Skin epidermis (tissue), 12 donors: ENCODE measurements around the gene NUP210L.
"Not testable (repeated sequence)": the region's sequence is repeated elsewhere in the genome, so short reads cannot be mapped to it uniquely, and the experiment has no call there.

Source experiments
- H3K27ac ChIP-seq, 21 experiments: fragments of 200-600 bp; sonication (generic) in 11 of 21; one replicate each; pipeline ENCODE4 v1.5.0; 2020; ENCODE audit warnings: mild to moderate bottlenecking in 3 of 21, inconsistent platforms in 2 of 21, moderate library complexity in 2 of 21
- H3K4me3 ChIP-seq, 7 experiments: fragments of 200-600 bp; sonication (generic) in 2 of 7; one replicate each; pipeline ENCODE4 v1.5.0; 2020; ENCODE audit warnings: inconsistent platforms in 2 of 7, mild to moderate bottlenecking in 2 of 7, moderate library complexity in 1 of 7

The NUP210L gene

DNA sequence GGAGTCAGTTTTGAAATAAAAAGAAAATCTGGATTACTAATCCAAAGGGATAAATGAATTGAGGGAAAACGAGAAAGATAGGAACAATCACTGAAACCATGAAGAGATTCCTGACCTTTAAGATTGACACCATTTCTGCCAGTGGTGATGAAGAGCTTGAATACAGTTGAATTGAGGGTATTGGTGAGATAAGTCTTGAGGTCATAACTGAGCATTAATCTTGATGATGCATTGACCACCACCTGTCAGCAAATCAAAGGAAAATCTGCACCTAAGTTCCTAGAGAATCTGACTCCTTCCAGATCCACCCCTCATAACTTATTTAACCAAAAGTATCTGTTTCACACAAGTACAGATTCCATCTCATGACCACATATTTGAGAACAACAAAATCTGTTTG, 142.7 kb downstream of the NUP210L start:
- Histone ChIP-seq H3K4me3 (no peak overlapping the region), H3K27ac (no peak overlapping the region)

DNA sequence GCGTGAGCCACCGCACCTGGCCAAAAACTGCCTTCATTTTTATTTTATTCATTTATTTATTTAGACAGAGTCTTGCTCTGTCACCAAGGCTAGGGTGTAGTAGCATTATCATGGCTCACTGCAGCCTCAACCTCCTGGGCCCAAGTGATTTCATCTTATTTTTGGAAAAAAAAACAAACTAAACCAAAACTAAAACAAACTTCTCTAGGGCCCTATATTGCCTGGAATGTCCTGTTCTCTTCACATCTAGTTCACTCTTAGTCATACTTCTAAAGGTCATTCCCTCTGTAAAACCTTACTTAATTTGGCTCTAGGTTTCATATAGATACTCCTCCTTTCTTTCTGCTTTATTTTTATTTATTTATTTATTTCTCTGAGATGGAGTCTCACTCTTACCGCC, 148.7 kb downstream of the NUP210L start:
- Histone ChIP-seq H3K4me3 (no peak overlapping the region), H3K27ac (no peak overlapping the region)

DNA sequence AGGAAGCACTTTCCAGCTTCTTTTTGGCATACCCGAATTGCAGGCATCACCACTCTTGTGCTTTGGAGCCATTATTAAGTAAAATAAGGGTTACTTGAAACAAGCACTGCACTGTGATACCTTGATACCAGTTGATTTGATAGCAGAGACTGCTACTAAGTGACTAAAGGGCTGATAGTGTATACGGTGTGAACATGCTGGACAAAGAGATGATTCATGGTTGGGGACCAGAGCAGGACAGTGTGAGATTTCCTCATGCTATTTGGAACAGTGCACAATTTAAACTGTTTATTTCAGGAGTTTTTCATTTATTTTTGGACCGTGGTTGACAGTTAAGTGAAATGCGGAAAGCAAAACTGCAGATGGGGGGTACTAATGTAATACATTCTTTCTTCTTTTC, 154.5 kb downstream of the NUP210L start:
- Histone ChIP-seq H3K4me3 (no peak overlapping the region), H3K27ac (no peak overlapping the region)

DNA sequence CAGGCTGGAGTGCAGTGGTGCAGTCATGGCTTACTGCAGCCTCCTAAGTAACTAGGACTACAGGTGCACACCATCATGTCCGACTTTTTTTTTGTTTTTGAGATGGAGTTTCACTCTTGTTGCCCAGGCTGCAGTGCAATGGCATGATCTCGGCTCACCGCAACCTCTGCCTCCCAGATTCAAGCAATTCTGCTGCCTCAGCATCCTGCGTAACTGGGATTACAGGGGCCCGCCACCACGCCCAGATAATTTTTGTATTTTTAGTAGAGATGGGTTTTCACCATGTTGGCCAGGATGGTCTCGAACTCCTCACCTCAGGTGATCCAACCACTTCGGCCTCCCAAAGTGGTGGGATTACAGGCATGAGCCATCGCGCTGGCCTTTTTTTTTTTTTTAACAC, 158.0 kb downstream of the NUP210L start:
- H3K27ac ChIP-seq, H3K4me3 ChIP-seq: not testable (repeated sequence)

DNA sequence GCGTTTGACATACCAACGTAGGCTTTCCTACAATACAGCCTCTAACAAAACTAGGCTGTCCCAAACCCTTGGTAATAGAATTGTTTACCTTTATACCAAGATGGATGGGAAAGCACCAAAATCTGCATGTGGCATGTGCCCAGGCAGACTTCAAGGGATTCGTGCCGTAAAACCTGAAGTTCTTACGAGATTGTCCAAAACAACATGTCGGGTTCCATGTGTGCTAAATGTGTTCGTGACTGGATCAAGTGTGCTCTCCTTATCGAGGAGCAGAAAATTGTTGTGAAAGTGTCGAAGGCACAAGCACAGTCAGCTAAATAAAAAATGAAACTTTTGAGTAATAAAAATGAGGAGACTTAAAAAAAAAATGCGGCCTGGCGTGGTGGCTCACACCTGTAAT, 159.2 kb downstream of the NUP210L start:
- H3K4me3 ChIP-seq: no peak overlapping the region
- no peak overlapping the region for H3K27ac ChIP-seq

DNA sequence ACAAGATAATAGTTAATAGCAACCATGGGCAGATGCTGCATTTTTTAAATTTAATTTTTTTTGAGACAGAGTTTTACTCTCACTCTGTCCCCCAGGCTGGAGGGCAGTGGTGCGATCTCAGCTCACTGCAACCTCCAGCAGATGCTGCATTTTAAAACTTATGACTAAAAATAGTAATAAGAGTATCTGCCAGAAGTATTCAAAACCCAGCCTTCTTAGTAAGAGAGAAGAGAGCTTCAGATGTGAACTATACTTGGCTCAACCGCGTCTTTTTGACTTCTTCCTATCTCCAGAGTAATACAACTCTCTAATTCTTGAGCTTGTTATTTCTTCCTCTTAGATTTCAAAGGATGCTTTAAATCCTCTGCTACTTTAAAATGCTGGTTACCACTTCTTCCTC, 159.7 kb downstream of the NUP210L start:
- Histone ChIP-seq H3K27ac (no peak overlapping the region), H3K4me3 (no peak overlapping the region)

DNA sequence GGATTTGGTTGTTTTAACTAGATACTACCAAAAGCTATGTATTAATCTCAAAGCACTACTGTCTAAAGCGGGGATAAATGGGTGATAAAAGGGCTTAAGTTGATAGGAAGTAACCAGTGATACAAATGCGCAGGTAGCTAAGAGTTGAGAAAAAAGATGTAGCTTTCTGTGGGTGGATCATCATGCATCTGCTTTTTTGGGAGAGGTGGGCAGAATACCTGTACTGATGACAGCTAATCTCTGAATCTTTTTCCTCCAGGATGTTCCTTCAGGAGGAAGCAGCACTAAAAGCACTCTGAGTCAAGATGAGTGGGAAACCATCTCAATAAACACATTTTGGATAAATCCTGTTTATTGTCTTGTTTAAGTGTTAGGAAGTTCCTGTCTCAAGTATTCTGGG, 163.1 kb downstream of the NUP210L start:
- H3K27ac ChIP-seq: peak overlapping the region in 10 of 21 experiments; percentile 91 to 98 (median 96)
- H3K4me3 ChIP-seq: peak overlapping the region; percentile 49 to 97 (median 74)

DNA sequence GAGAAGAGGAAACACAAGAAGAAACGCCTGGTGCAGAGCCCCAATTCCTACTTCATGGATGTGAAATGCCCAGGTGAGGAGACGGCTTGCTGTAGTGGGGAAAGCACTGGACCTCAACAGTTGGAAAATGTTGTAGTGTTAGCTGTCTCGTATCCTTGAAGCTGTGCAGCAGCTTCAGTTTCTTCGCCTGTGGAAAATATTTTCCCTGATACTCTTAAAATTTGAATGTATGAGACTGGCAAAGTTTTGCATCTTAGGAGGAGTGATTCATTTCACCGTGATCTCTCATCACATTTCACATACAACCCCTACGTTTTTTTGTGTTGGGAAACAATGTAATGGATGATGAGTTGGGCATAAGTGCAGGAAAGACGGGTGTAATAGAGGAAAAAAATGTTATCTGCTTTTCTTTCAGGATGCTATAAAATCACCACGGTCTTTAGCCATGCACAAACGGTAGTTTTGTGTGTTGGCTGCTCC, 163.7 kb downstream of the NUP210L start:
- peak overlapping the region; percentile 73 to 99 (median 93) for H3K27ac ChIP-seq

DNA sequence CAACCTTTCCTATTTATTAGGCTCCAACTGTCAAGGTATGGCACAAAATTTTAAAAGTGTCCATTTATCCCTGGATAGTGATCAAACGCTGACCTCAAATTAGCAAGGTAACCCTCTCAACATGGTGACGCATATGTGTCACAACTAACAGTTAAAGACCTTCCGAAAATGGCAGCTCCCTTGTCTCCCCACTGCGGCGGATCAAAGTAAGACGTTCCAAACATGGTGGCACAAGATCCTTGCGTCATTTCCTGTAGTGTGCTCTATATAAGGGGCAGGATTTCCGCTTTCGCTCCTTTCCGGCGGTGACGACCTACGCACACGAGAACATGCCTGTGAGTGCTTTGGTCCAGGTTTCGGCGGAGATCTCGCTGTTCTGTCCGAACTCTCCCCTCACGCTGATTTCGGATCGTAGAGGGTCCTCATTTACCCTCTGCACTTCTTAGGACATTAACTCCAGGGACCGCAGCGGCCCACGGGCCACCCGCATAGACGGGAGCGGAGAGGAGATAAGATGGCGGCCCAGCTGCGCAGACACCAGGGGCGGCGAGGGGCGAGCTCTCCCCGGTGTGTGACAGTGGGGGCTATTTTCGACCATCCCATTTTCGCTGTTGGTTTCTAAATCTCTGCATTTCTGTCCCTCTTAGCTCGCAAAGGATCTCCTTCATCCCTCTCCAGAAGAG, 164.3 kb downstream of the NUP210L start, which contains the start of gene RPS27:
Gene RPS27 (plus strand): TSS at position 295 of the 683 bp plus-strand sequence. CDS start 35 bp downstream, at position 330.
- peak within 1 kb of the TSS; percentile 73 to 99 (median 93) for H3K27ac ChIP-seq
- H3K4me3 ChIP-seq: peak within 1 kb of the TSS; percentile 49 to 97 (median 74)

More for the DNA sequence above, 163.7 kb downstream of the NUP210L start:
- H3K4me3 ChIP-seq: peak overlapping the region; percentile 49 to 97 (median 74)

DNA sequence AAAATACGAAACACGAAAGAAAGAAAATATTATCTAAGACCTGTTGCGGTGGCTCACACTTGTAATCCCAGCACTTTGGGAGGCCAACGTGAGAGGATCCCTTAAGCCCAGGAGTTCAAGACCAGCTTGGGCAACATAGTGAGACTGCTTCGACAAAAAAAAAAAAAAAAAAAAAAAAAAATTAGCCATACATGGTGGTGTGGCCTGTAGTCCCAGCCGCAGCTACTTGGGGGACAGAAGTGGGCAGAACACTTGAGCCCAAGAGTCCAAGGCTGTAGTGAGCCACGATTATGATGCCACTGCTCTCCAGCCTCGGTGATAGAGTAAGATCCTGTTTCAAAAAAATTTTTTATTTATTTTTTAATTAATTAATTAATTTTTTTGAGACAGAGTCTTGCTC, 167.3 kb downstream of the NUP210L start:
- H3K4me3 ChIP-seq: no peak overlapping the region
- peak overlapping the region in 4 of 21 experiments; percentile 19 to 86 (median 62) for H3K27ac ChIP-seq

DNA sequence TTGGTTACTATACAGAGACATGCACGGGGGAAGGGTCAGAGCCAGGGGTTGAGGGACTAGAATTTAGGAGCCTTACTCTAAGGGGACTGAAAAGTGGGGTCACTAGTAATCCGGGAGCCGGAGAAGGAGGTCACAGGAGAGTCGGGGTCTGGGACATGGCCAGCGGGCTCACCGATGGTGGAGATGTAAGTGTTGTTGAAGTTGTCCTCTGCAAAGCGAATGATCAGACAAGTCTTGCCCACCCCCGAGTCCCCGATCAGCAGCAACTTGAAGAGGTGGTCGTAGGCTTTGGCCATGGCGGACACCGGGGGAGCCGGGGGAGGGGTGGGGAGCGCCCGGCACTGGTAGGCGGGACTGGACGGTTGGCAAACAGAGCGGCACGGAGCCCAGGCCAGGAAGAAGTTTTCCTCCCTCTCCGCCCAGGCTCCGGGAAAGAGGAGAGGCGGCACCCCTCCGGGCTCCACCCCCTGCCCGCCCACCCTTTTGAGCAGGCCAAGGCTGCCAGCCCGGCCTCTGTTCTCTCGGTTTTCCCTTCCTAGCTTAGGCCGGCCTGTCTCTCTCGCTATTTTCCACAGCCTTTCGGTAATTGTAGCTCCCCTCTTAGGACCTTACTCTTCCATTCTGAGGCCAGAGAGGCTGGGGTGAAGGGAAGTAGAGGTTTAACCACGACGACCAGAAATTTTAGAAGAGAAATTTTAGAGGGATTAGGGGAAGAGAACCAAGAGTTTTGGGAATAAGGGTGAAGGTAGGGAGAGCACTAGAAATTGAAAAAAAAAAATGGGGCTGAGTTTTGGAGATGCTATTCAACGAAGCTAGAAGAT, 168.7 kb downstream of the NUP210L start, which contains the start of gene RAB13:
Gene RAB13 (minus strand): TSS at position 399 of the 821 bp plus-strand sequence. CDS start 103 bp downstream, at position 296.
- H3K4me3 ChIP-seq: peak within 1 kb of the TSS; percentile 36 to 62 (median 56)
- peak within 1 kb of the TSS; percentile 22 to 94 (median 86) for H3K27ac ChIP-seq

DNA sequence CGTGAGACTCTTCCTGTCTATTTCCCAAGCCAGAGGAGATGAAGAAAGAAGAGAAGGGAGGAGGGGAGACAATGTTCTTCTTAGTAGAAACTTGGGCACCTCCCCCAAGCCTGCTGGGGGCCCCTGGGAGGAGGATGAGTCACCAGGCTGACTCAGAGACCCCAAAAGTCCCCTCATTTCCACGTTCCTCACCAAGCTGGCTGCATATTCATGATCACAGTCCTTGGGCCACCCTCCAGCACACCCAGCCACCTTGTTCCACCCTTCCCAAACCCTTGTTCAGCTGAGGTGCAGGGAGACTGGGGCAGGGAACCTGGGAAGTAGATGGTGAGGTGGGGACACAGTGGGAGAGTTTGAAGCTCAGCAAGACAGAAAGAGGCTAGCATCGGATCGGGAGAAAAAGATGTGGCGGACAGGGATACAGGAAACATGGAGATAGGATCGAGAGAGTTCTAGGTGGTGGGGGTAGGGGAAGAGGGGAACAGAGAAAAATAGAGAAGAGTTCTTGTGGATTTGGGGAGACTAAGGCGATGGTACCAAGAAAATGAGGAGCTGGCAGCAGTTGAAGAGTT, 169.4 kb downstream of the NUP210L start:
- H3K27ac ChIP-seq: peak overlapping the region; percentile 21 to 94 (median 86)
- peak overlapping the region; percentile 36 to 62 (median 56) for H3K4me3 ChIP-seq

DNA sequence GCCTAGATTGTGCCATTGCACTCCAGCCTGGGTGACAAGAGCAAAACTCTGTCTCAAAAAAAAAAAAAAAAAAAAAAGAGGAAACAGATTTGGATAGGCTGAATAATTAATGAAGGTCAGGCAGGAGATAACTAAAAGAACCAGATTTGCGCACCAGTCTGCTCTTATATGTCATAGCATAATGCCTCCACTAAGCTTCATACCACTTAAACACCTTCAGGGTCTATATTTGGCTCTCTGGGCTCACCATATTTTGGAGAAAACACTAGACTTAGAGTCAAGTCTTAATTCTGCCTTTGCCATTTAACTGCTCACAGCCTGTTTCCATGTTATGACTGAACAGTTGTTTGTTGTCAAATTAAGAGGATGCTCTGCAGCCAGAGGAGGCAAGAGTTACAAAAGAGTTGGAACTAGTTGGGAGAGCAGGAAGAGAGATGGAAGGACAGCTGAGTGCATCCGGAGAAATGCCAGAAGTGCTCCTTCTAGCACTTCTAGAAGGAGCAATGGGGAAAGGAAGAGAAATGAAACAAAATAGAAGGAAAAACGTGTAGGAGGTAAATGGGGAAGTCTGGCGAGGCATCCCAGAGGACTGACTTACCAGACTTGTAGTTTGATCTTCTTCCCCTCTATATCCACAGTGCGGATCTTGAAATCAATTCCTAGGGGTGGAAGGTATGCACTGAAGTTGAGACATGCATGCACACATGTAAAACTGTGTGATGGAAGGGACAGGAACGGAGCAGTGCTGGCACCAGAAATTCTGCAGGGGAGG, 170.6 kb downstream of the NUP210L start:
- H3K4me3 ChIP-seq: peak overlapping the region in 3 of 7 experiments; percentile 53 to 60 (median 60)

DNA sequence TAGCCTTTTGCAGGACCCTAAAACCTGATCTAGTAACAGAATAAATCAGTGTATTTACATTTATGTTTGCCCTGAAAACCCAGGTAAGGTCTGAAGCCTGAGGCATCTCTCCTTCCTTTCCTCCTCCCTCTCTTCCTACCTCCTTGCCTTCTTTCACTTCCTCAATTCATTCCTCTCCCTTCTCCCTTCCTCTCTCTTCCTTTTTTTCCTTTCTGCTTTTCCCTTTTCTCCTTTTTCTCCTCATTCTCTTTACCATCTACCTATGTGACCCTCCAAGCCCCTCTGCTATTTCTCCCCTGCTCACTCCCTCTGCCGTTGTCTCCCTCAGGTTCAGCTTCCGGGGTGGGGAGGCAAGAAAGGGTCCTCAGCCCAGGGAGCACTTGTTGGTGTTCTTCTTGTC, 173.1 kb downstream of the NUP210L start:
- not testable (repeated sequence) for H3K4me3 ChIP-seq
- H3K27ac ChIP-seq: peak overlapping the region in 2 of 21 experiments; percentile 16 to 21

More for the DNA sequence above, 170.6 kb downstream of the NUP210L start:
- H3K27ac ChIP-seq: peak overlapping the region in 14 of 21 experiments; percentile 80 to 94 (median 87)

DNA sequence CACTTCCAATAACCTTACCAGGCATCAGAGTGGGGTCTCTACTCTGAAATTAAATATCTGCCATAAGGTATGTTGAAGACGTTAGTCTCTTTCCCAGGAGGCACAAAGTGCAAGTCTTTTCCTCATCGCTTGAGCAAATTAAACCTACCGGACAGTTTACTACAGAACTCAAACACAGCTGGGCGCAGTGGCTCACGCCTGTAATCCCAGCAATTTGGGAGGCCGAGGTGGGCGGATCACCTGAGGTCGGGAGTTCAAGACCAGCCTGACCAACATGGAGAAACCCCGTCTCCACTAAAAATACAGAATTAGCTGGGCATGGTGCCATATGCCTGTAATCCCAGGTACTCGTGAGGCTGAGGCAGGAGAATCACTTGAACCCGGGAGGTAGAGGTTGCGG, 175.8 kb downstream of the NUP210L start:
- not testable (repeated sequence) for H3K4me3 ChIP-seq
- H3K27ac ChIP-seq: peak overlapping the region in 1 of 21 experiments; percentile 99

DNA sequence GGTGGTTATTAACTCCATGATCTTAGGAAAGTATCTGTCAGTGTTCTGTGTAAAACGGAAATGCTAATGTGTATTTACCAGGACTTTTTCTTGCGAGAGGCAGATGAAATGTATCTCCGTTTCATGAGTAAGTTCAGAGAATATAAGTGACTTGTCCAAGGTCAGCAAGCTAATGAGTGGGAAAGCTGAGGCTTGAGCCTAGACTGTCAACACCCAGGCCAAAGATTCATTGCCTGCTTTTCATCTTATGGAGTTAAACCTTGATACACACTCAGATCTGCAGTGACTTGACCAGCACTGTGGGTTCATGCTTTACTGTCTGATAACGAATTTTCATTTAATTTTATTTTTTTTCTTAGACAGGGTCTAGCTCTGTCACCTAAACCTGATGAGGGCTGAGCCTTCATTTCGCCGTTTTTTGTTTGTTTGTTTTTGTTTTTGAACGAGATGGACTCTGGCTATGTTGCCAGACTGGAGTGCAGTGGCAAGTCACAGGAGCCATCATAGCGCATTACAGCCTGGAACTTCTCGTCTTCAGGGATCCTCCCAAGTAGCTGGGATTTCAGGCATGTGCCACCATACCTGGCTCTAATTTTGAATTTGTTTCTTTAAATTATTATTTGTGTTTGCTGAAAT, 176.5 kb downstream of the NUP210L start:
- Histone ChIP-seq H3K4me3 (peak overlapping the region; percentile 63 to 99 (median 91)), H3K27ac (peak overlapping the region in 19 of 21 experiments; percentile 89 to 99 (median 96))

DNA sequence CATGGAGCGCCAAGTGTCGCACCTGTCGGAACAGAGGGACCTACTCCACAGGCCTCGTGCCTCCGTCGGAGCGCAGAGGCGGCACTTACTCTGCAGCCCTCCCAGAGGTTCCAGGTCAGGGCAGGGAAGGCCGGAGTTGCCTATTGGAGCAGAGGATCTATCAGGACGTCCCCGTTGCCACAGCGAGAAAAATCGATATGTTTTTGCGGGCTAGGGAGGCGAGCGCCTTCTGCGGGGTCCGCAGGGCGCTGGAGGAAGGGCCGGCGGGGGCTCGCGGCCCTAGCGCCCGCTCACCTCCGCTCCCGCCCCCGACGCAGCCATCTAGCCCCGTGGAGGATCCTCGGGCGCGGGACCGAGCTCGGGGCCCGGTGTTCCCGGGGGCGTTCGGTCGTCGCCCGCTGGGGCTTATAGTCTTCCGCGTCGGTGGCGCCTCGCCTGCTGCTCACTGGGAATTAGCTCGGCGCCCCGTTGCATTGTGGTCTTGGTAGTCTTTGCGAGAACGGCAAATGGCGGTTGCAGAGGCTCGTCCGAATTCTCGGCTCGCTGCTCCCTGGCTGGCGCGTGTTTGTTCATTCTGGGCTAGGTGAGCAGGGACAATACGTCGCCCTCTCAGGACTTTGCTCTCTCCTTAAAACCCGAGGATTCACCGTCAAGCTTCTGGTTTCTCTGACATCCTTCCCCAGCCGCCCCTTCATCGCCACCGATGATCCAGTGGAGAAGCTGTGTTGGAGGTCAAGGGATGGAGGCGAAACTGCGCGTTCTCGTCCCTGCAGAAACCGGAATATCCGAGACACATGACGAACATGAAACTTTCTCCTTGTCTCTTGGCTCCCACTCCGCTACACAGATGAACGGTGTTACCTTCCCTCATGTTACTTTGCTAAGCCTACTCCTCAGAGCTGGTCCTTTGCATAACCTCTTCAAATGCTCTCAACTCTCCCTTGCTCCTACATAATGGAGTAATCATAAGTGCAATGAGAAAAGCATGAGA, 177.3 kb downstream of the NUP210L start, which contains the start of gene JTB:
Gene JTB (minus strand): TSS at position 425 of the 991 bp plus-strand sequence. CDS start 422 bp downstream, at position 3.
- Histone ChIP-seq H3K27ac (peak within 1 kb of the TSS; percentile 86 to 99 (median 95)), H3K4me3 (peak within 1 kb of the TSS; percentile 63 to 99 (median 91))
